ENCODE measurements around the gene GRAMD1A.

GRCh38 chr19:35025969-35026368, 25.8 kb downstream of the GRAMD1A start:
- TF ChIP-seq CTCF (IDR thresholded peaks at IDR 0.05; ENCODE audit: poor library complexity, severe bottlenecking): no peak
- no peak for TF ChIP-seq REST (IDR thresholded peaks at IDR 0.05; ENCODE audit: borderline replicate concordance)
- no peak for TF ChIP-seq EP300 (conservative IDR thresholded peaks at IDR 0.05; ENCODE audit: poor library complexity, severe bottlenecking)
- no peak for TF ChIP-seq EZH2 (IDR thresholded peaks at IDR 0.05; ENCODE audit: borderline replicate concordance, insufficient read depth, low read length, poor library complexity, severe bottlenecking)

Measured in neural cell (in vitro differentiated cells).